DMS53 treated with DMSO at 0.1 percent for 48 hours (cell line): ENCODE results near the gene ZDHHC3.

Experiments used
- DNase-seq: peaks from one replicate; lab custom pipeline; 2025; ENCODE audit not compliant: unreplicated experiment; lab: John Stamatoyannopoulos, UW

ZDHHC3 gene

DNA sequence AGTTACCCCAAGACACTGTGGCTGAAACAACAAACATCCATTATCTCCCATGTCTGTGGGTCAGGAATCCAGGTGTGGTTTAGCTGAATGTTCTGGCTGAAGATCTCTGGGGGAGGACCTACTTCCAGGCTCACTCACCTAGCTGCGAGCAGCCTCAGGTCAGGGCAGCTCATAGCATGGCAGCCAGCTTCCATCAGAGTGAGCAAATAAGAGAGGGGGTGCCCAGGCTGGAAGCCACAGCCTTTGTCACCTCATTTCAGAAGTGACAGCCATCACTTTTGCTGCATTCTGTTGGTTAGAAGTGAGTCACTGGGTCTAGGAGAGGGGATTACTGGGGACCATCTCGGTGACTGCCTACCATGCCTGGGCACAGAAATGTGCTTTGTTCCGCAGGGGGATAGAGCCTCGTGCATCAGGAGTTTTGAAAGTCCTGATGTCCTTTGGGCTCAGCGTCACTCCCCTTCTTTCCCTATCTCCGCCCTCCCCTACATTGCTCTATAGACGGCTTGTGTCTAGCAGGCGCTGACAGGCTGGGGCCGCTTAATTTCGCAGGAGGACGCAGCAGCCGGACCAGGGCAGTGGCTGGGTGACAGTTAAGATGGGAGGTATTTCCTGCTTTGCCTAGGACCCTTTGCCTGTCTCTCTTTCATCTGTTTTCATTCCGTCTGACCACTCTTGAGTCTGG lies 76.1 kb downstream of the ZDHHC3 start:
- no peak for DNase-seq

DNA sequence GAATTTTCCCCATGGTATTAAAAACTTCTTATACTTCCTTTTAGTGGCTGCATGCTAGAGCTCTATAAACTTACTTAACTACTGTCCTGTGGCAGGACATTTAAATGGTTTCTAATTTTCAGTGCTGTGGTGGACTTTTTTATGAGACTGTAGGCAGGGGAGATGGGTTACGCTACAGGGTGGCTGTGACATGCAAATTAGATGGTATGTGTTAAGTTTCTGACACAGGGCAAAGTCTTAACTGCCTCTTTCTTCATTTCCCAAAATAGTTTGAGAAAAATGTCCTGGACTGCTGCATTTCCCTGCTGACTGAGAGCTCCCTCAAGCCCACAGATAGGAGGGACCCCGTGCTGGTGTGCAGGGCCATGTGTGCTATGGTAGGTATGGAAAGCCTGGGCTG lies 79.5 kb downstream of the ZDHHC3 start:
- DNase-seq = no peak

DNA sequence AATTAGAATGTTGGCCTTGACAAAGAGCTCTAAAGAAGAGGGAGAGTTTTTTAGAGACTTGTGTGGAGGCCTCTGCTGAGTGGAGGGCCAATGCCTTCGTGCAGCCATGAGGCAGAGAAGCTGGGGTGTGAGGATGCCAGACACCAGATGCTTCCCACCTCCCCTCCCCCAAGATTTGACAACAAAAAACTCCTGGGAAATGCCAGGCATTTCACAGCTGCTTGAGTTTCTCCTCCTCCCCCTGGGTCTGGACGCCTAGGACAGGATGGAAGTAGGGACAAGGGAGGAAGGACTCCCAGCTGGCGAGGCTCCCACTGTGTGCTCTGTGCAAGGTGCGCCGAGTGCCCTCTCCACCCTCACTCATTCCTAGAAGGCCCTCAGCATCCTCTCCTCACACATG lies 81.5 kb downstream of the ZDHHC3 start:
- DNase-seq = no peak

DNA sequence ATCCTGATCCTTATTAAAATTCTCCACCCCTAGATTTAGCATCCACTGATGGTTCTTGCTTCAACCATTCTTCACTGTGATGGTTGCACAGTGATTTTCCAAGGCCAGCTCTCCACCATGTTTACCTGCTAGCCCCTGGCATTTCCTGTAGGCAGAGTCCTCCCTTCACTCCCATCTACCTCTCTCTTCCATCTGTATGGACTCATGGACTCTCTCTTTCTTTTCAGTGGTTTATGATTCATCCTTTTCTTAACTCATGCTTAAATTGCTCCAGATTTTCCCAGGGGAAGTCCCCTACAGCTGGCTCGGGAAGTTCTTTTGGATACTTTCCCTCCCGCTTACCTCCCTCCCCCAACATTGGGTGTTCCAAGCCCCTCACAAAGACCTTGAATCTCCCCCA lies 82.9 kb downstream of the ZDHHC3 start:
- DNase-seq = no peak

- DNase-seq = no peak
Measured at GRCh38 chr3:44892689-44893088, 83.3 kb downstream of the ZDHHC3 start.

GRCh38 chr3:44890852-44891251 lies 85.1 kb downstream of the ZDHHC3 start:
- no peak for DNase-seq

DNA sequence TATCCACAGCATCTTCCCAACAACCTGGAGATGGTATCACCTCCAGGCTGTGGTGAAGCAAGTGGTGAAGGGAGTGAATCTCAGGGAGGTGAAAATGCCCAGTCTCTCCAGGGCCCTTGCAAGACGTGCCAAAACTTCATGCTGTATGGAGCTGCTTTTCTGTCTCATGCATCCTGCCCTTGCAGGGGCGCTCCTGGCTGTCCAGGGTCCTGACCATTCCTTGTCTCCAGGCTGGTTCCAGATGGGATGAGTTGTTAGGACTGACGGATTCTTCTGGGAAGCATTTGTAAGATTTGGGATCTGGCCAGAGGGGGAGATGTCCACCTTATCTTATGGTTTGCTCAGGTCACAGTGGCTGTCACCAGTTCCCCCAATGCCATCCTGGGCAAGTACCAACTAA lies 85.7 kb downstream of the ZDHHC3 start:
- DNase-seq = no peak

GRCh38 chr3:44887101-44887500 lies 88.9 kb downstream of the ZDHHC3 start:
- no peak for DNase-seq

DNA sequence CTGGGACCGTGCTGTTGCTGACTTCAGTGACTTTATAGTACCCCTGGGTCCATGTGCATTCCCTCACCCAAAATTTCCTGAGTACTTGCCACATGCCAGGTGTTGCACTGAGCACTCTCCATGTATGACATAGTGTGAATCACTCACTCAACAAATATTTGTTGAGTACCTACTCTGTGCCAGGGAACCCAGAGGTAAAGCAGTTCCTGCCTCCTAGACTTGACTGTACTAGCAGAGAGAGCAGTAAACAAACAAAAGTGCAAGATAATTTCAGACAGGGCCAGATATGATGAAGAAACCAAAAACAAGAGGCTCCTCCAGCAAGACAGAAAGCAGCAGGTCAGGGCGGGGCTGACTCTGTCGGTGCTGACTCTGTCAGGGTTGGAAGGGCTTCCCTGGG lies 89.4 kb downstream of the ZDHHC3 start:
- no peak for DNase-seq

- DNase-seq = no peak
Measured at GRCh38 chr3:44885618-44886017, 90.4 kb downstream of the ZDHHC3 start.

GRCh38 chr3:44883999-44884431 lies 92.0 kb downstream of the ZDHHC3 start:
- no peak for DNase-seq

DNA sequence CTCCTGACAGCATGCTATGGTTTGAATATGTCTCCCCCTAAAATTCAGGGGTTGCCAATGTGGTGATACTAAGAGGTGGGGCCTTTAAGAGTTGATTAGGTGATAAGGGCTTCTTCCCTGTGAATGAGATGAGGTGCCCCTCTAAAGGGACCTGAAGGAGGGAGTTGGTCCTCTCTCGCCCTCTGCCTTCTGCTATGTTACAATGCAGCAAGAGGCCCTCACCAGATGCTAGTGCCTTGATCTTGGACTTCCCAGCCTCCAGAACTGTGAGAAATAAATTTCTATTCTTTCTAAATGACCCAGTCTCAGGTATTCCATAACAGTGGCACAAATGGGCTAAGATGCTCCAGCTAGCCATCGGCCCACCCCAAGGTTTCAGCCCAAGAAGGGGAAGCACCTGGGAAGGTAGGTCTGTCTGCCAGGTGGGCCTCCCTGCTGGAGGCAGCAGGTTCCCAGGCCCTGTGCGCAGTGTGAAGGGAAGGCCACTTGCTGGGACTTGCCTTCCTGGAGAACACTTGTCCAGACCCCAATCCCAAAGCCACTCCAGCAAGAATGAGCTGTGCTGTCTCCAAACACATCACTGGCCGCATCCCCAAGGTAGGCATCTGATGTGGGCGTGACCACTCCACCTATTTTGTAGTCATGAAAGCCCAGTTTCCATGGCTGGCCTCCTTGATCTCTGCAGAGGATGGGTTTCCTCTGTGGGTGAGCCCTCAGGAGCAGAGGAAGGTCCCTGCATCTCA lies 92.6 kb downstream of the ZDHHC3 start:
- no peak for DNase-seq

GRCh38 chr3:44880284-44880683 lies 95.7 kb downstream of the ZDHHC3 start:
- no peak for DNase-seq

GRCh38 chr3:44877333-44877732 lies 98.6 kb downstream of the ZDHHC3 start:
- no peak for DNase-seq

DNA sequence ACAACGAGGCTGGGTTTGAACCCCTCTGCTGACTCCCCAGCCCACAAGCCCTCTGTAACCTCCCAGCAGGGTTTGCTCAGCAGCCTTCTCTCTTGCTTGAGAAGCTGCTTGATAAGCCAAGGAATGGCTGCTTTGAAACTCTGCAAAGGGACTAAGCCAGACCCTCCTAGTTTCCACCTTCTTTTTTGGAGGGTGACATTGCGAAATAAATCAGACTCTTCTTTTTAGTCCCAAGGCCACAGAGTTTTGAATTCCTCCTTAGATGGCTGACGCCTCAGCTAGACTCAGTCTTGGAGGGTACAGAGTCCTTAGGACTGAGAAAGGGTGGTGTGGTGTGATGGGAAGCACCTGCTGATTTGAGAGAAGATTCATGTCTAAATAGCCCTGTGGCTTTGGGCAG lies 100.4 kb downstream of the ZDHHC3 start:
- no peak for DNase-seq
